Stomach (tissue), 4 donors: ENCODE results near the gene GSE1.

Source experiments
- EP300 ChIP-seq: sonication (generic); formaldehyde crosslinking; IDR thresholded peaks from one replicate; pipeline ENCODE4 v1.6.1; 2017; ENCODE audit warnings: antibody characterized with exemption
- POLR2A ChIP-seq, 4 donors: fragments of 450-650 bp; IDR thresholded peaks; one replicate each; pipeline ENCODE4 v1.6.1; 2016; ENCODE audit warnings: antibody characterized with exemption in 4 of 4, control low read depth in 2 of 4, mild to moderate bottlenecking in 1 of 4, moderate library complexity in 1 of 4
- POLR2AphosphoS5 ChIP-seq, 3 donors: sonication (generic); formaldehyde crosslinking; IDR thresholded peaks; one replicate each; pipeline ENCODE4 v1.6.1; 2016; ENCODE audit warnings: antibody characterized with exemption in 3 of 3
- TF ChIP-seq, protein P1 (sequence below), 7 experiments: fragments of 450-650 bp in 4 of 7; fragments of 200-600 bp in 3 of 7; sonication (generic) in 3 of 7; IDR thresholded peaks; one replicate each; pipeline ENCODE4 v1.5.1; 2016 to 2019; ENCODE audit warnings: antibody characterized with exemption in 7 of 7, control low read depth in 2 of 7, mild to moderate bottlenecking in 1 of 7

DNA sequence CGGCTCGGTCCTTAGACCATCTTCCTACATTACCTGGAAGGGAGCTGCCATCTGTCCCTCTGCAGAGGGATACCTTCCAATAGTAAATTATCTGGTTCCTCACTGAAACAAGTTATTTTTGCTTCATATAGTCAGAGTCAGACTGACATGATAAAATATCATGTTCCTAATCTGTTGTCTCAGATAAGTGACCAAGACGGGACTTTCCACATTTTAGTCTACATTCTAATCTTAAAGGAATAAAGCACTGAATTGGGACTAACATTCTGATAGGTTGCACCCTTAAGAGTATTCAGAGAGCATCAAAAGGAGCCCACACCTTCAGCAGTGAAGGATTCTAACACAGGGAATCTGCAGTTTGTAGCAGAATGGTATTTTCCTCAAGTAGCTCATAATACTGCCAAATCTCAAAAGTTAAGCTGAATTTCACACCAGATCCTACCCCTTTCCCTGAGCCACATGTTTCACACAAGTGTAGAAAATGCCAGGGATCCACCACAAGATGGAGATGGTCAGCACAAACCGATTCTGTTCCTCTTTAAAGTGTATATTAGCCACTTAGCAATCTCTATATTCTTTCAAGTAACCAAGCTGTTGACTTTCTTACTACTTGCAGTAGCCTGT is 62.2 kb downstream of the GSE1 start:
- no peak for TF ChIP-seq POLR2A (IDR thresholded peaks at IDR 0.05)
- TF ChIP-seq, protein P1, sequence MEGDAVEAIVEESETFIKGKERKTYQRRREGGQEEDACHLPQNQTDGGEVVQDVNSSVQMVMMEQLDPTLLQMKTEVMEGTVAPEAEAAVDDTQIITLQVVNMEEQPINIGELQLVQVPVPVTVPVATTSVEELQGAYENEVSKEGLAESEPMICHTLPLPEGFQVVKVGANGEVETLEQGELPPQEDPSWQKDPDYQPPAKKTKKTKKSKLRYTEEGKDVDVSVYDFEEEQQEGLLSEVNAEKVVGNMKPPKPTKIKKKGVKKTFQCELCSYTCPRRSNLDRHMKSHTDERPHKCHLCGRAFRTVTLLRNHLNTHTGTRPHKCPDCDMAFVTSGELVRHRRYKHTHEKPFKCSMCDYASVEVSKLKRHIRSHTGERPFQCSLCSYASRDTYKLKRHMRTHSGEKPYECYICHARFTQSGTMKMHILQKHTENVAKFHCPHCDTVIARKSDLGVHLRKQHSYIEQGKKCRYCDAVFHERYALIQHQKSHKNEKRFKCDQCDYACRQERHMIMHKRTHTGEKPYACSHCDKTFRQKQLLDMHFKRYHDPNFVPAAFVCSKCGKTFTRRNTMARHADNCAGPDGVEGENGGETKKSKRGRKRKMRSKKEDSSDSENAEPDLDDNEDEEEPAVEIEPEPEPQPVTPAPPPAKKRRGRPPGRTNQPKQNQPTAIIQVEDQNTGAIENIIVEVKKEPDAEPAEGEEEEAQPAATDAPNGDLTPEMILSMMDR (IDR thresholded peaks at IDR 0.05), result no peak
- TF ChIP-seq EP300, result no peak
- no peak for TF ChIP-seq POLR2AphosphoS5 (IDR thresholded peaks at IDR 0.05)
